Activated T-helper 9 cell treated with anti-CD3 and anti-CD28 coated beads, Interleukin-2, amount 50 U/mL, for 16 hours (primary cell): Measurements from ENCODE around the gene SMC1A.

Experiments
- DNase-seq: peaks from one replicate; pipeline ENCODE4 v3.0.0-alpha.2; 2020; ENCODE audit warnings: low read depth

The SMC1A gene

GRCh38 chrX:53340852-53341645, 81.4 kb downstream of the SMC1A start:
- DNase-seq = no peak

- DNase-seq = no peak
Observed at GRCh38 chrX:53337101-53337500, 85.4 kb downstream of the SMC1A start.

DNA sequence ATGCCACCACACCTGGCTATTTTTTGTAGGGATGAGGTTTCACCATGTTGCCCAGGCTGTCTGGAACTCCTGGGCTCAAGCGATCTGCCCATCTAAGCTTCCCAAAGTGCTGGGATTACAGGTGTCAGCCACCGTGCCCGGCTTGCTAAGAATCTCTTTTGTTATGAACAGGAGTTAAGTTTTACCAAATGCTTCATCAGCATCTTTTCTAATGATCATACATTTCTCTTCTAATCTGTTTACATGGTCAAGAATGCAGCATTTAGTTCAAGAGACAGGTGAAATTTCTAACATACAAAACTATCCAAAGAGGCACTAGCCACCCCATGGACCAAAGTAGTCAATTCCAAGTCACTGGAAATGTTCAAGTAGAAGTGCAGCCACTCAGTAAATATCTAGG, 88.6 kb downstream of the SMC1A start:
- DNase-seq = no peak

- no peak for DNase-seq
Observed at GRCh38 chrX:53332204-53332603, 90.2 kb downstream of the SMC1A start.

DNA sequence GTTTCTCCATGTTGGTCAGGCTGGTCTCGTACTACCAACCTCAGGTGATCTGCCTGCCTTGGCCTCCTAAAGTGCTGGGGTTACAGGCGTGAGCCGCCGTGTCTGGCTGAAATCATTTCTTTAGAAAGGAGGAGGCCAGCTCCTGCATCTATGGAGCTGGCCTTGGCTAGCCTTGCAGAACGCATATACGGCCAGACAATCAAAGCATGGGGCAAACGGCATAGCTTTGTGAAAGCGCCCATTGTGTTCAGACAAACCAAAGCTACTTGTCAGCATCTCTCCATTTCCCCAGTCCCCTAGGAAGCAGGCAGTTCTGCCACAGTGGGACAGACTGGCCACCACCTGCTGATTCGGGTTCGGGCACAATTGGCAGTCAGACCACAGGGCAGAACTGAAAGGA, 92.1 kb downstream of the SMC1A start:
- DNase-seq = no peak

- no peak for DNase-seq
Observed at GRCh38 chrX:53324803-53325202, 97.7 kb downstream of the SMC1A start.
